Activated naive CD8-positive, alpha-beta T cell treated with anti-CD3 and anti-CD28 coated beads, Interleukin-2, amount 10 ng/mL, durations not matched to agents 7 days and 5 days (primary cell): Measurements from ENCODE around the gene AMER1. TPM values are rescaled to one million over a fixed set of nuclear protein-coding genes. Genes with fewer than 3 reads are reported as not detected.
"Not testable (repeated sequence)": the region's sequence is repeated elsewhere in the genome, so short reads cannot be mapped to it uniquely, and the experiment has no call there.

Source experiments
- ATAC-seq: fragments of 150-1000 bp; cut with Tn5 transposase; one replicate; pipeline ENCODE4 v1.10.0; 2021; ENCODE audit warnings: low read depth, moderate library complexity
- POLR2A ChIA-PET: fragments of 350-600 bp; sonication (Branson Sonifier 250); formaldehyde crosslinking; loops from one replicate; lab custom pipeline; 2021; ENCODE audit warnings: antibody characterized with exemption; lab: Charles Lee
- DNase-seq: peaks from one replicate; pipeline ENCODE4 v3.0.0; 2021
- H3K27ac Mint-ChIP-seq: one replicate; pipeline ENCODE4 v1.8.0; 2022; ENCODE audit warnings: mild to moderate bottlenecking, mixed read lengths
- H3K27me3 Mint-ChIP-seq: one replicate; pipeline ENCODE4 v1.8.0; 2022; ENCODE audit warnings: mild to moderate bottlenecking, moderate library complexity, mixed read lengths
- H3K36me3 Mint-ChIP-seq: one replicate; pipeline ENCODE4 v1.8.0; 2021; ENCODE audit warnings: mild to moderate bottlenecking, mixed read lengths
- H3K4me1 Mint-ChIP-seq: one replicate; pipeline ENCODE4 v1.8.0; 2021; ENCODE audit warnings: mixed read lengths
- H3K4me3 Mint-ChIP-seq: one replicate; pipeline ENCODE4 v1.8.0; 2022; ENCODE audit warnings: mild to moderate bottlenecking, moderate library complexity, mixed read lengths
- H3K9me3 Mint-ChIP-seq: one replicate; pipeline ENCODE4 v1.8.0; 2021; ENCODE audit warnings: mixed read lengths
- total RNA-seq, 2 experiments: library from RNA; stranded (reverse); gene quantifications; one replicate each; pipeline ENCODE4 v1.2.3, GENCODE V29; 2021

Gene AMER1
- total RNA-seq = 1 to 10 TPM; 4.6 TPM

- no peaks in the 10 kb centered on the region for H3K27me3 Mint-ChIP-seq
- peak within 1 kb of the TSS; percentile 89 for H3K4me3 Mint-ChIP-seq
- POLR2A ChIA-PET = interaction anchor here (1.1 kb wide), 1 partner anchor 190 kb away, joined by 3 read pairs; the partner anchor contains the start of gene MTMR8
- H3K4me1 Mint-ChIP-seq = peaks cover 2% of the 10 kb centered on the region
- H3K36me3 Mint-ChIP-seq = no peaks in the 10 kb centered on the region
- DNase-seq = no peak
- H3K9me3 Mint-ChIP-seq = no peaks in the 10 kb centered on the region
- peak; percentile 61 for ATAC-seq
- H3K27ac Mint-ChIP-seq = peak within 1 kb of the TSS; percentile 91
Observed at GRCh38 chrX:64205441-64205734, at the start of gene AMER1. TSS of gene AMER1 (minus strand) at chrX:64205708. CDS start at chrX:64193286, 12,422 bp downstream.

- ATAC-seq = no peak
- no peak for DNase-seq
- Mint-ChIP-seq H3K4me1 (no peaks in the 10 kb centered on the region), H3K27ac (no peak within 1 kb of the TSS), H3K36me3 (no peaks in the 10 kb centered on the region), H3K4me3 (no peak within 1 kb of the TSS), H3K9me3 (no peaks in the 10 kb centered on the region), H3K27me3 (no peaks in the 10 kb centered on the region)
- POLR2A ChIA-PET = no interaction called here
Observed at GRCh38 chrX:64230123-64230970, 24.8 kb upstream of the AMER1 start, which contains the start of gene ASB12. TSS of gene ASB12 (minus strand) at chrX:64230607. CDS start at chrX:64225650, 4,957 bp downstream.

GRCh38 chrX:64229154-64229553 is 23.6 kb upstream of the AMER1 start:
- POLR2A ChIA-PET = no interaction called here
- H3K27ac Mint-ChIP-seq = no peak overlapping the region
- no peaks in the 10 kb centered on the region for H3K27me3 Mint-ChIP-seq
- H3K4me3 Mint-ChIP-seq = no peak overlapping the region
- no peaks in the 10 kb centered on the region for H3K9me3 Mint-ChIP-seq
- ATAC-seq = no peak
- H3K36me3 Mint-ChIP-seq = no peaks in the 10 kb centered on the region
- DNase-seq = no peak
- no peaks in the 10 kb centered on the region for H3K4me1 Mint-ChIP-seq

- no peak overlapping the region for H3K4me3 Mint-ChIP-seq
- no peaks in the 10 kb centered on the region for H3K36me3 Mint-ChIP-seq
- POLR2A ChIA-PET = no interaction called here
- peaks cover 3% of the 10 kb centered on the region for H3K27me3 Mint-ChIP-seq
- H3K4me1 Mint-ChIP-seq = peaks cover 1% of the 10 kb centered on the region
- DNase-seq (no peak), ATAC-seq (no peak)
- H3K27ac Mint-ChIP-seq = no peak overlapping the region
- no peaks in the 10 kb centered on the region for H3K9me3 Mint-ChIP-seq
Observed at GRCh38 chrX:64218023-64218422, 12.5 kb upstream of the AMER1 start.

GRCh38 chrX:64213989-64214388 is 8.5 kb upstream of the AMER1 start:
- H3K36me3 Mint-ChIP-seq, H3K9me3 Mint-ChIP-seq, H3K27ac Mint-ChIP-seq, DNase-seq, ATAC-seq, H3K4me3 Mint-ChIP-seq, H3K4me1 Mint-ChIP-seq, POLR2A ChIA-PET, H3K27me3 Mint-ChIP-seq: not testable (repeated sequence)

GRCh38 chrX:64206556-64207162 is 1.2 kb upstream of the AMER1 start:
- Mint-ChIP-seq H3K36me3 (no peaks in the 10 kb centered on the region), H3K4me1 (peaks cover 2% of the 10 kb centered on the region), H3K27ac (peak overlapping the region; percentile 91), H3K9me3 (no peaks in the 10 kb centered on the region), H3K27me3 (no peaks in the 10 kb centered on the region), H3K4me3 (peak overlapping the region; percentile 89)
- ATAC-seq (no peak), DNase-seq (no peak)
- POLR2A ChIA-PET = interaction anchor here (0.8 kb wide), 1 partner anchor 189 kb away, joined by 4 read pairs; the partner anchor contains the start of gene MTMR8

GRCh38 chrX:64205735-64206501 is 410 bp upstream of the AMER1 start:
- POLR2A ChIA-PET = interaction anchor here (1.1 kb wide), 1 partner anchor 190 kb away, joined by 3 read pairs; the partner anchor contains the start of gene MTMR8
- Mint-ChIP-seq H3K4me3 (peak overlapping the region; percentile 89), H3K36me3 (no peaks in the 10 kb centered on the region), H3K27ac (peak overlapping the region; percentile 91), H3K4me1 (peaks cover 2% of the 10 kb centered on the region), H3K27me3 (no peaks in the 10 kb centered on the region), H3K9me3 (no peaks in the 10 kb centered on the region)
- ATAC-seq (peak; percentile 94), DNase-seq (peak; percentile 85)

GRCh38 chrX:64204701-64205440 is 637 bp downstream of the AMER1 start:
- no peak overlapping the region for H3K27ac Mint-ChIP-seq
- peak overlapping the region; percentile 89 for H3K4me3 Mint-ChIP-seq
- H3K4me1 Mint-ChIP-seq = peaks cover 2% of the 10 kb centered on the region
- H3K36me3 Mint-ChIP-seq = no peaks in the 10 kb centered on the region
- DNase-seq (peak; percentile 47), ATAC-seq (peak; percentile 11)
- H3K27me3 Mint-ChIP-seq = no peaks in the 10 kb centered on the region
- H3K9me3 Mint-ChIP-seq = no peaks in the 10 kb centered on the region
- POLR2A ChIA-PET = interaction anchor here (1.1 kb wide), 1 partner anchor 191 kb away, joined by 3 read pairs; the partner anchor contains the start of gene MTMR8

GRCh38 chrX:64204252-64204651 is 1.3 kb downstream of the AMER1 start:
- no peak for ATAC-seq
- Mint-ChIP-seq H3K27me3 (no peaks in the 10 kb centered on the region), H3K36me3 (no peaks in the 10 kb centered on the region), H3K4me3 (peak overlapping the region; percentile 75), H3K27ac (no peak overlapping the region), H3K4me1 (peaks cover 2% of the 10 kb centered on the region), H3K9me3 (no peaks in the 10 kb centered on the region)
- no peak for DNase-seq
- POLR2A ChIA-PET = no interaction called here

GRCh38 chrX:64202808-64203325 is 2.6 kb downstream of the AMER1 start:
- POLR2A ChIA-PET = no interaction called here
- Mint-ChIP-seq H3K27me3 (no peaks in the 10 kb centered on the region), H3K9me3 (no peaks in the 10 kb centered on the region), H3K4me1 (peaks cover 2% of the 10 kb centered on the region), H3K27ac (no peak overlapping the region), H3K36me3 (no peaks in the 10 kb centered on the region), H3K4me3 (no peak overlapping the region)
- ATAC-seq = no peak
- DNase-seq = no peak

GRCh38 chrX:64198036-64198435 is 7.5 kb downstream of the AMER1 start:
- peaks cover 2% of the 10 kb centered on the region for H3K36me3 Mint-ChIP-seq
- POLR2A ChIA-PET = no interaction called here
- no peak overlapping the region for H3K4me3 Mint-ChIP-seq
- no peak for ATAC-seq
- no peaks in the 10 kb centered on the region for H3K4me1 Mint-ChIP-seq
- H3K27me3 Mint-ChIP-seq = no peaks in the 10 kb centered on the region
- DNase-seq = no peak
- no peak overlapping the region for H3K27ac Mint-ChIP-seq
- no peaks in the 10 kb centered on the region for H3K9me3 Mint-ChIP-seq

GRCh38 chrX:64196606-64197005 is 8.9 kb downstream of the AMER1 start:
- POLR2A ChIA-PET = no interaction called here

More at GRCh38 chrX:64196606-64197005, 8.9 kb downstream of the AMER1 start:
- H3K9me3 Mint-ChIP-seq = no peaks in the 10 kb centered on the region
- peaks cover 7% of the 10 kb centered on the region for H3K36me3 Mint-ChIP-seq
- H3K4me3 Mint-ChIP-seq = no peak overlapping the region
- no peak overlapping the region for H3K27ac Mint-ChIP-seq
- ATAC-seq = no peak
- no peaks in the 10 kb centered on the region for H3K4me1 Mint-ChIP-seq
- no peaks in the 10 kb centered on the region for H3K27me3 Mint-ChIP-seq
- DNase-seq = no peak
